NCI-H774 (cell line): ENCODE data around the gene RAD21L1.

Source experiments
- DNase-seq: peaks from one replicate; lab custom pipeline; 2025; lab: John Stamatoyannopoulos, UW

Gene RAD21L1

GRCh38 chr20:1295276-1295930, 69.6 kb downstream of the RAD21L1 start:
- no peak for DNase-seq

GRCh38 chr20:1296117-1296610, 70.3 kb downstream of the RAD21L1 start:
- no peak for DNase-seq

GRCh38 chr20:1296922-1297321, 71.1 kb downstream of the RAD21L1 start:
- DNase-seq, result no peak

- no peak for DNase-seq
Observed at GRCh38 chr20:1297486-1297885, 71.6 kb downstream of the RAD21L1 start.

- no peak for DNase-seq
Observed at GRCh38 chr20:1298166-1298565, 72.3 kb downstream of the RAD21L1 start.

GRCh38 chr20:1298888-1299511, 73.2 kb downstream of the RAD21L1 start:
- DNase-seq, result no peak

- DNase-seq, result no peak
Observed at GRCh38 chr20:1299522-1299921, 73.7 kb downstream of the RAD21L1 start.

- DNase-seq, result no peak
Observed at GRCh38 chr20:1300083-1300840, 74.4 kb downstream of the RAD21L1 start.

GRCh38 chr20:1301031-1301529, 75.2 kb downstream of the RAD21L1 start:
- DNase-seq, result no peak

- no peak for DNase-seq
Observed at GRCh38 chr20:1302685-1303541, 77.1 kb downstream of the RAD21L1 start.

- no peak for DNase-seq
Observed at GRCh38 chr20:1304710-1305515, 79.1 kb downstream of the RAD21L1 start.
